K562 (cell line): ENCODE data around the gene CDT1.

Experiments used
- MAFF ChIP-seq: IDR thresholded peaks from 2 replicates; pipeline ENCODE4 v1.6.1; 2012; ENCODE audit warnings: low read length, improper control_type of control experiment
- SP1 ChIP-seq: sonication (generic); formaldehyde crosslinking; IDR thresholded peaks from 2 replicates; pipeline ENCODE4 v1.8.1; 2022; ENCODE audit warnings: mild to moderate bottlenecking, missing genetic modification reagents
- TBP ChIP-seq: optimal IDR thresholded peaks from 2 replicates; pipeline ENCODE3; 2011; ENCODE audit warnings: low read depth, low read length, improper control_type of control experiment
- TCF3 ChIP-seq: sonication (generic); formaldehyde crosslinking; IDR thresholded peaks from 2 replicates; pipeline ENCODE4 v1.4.0; 2020; ENCODE audit warnings: mild to moderate bottlenecking, missing genetic modification reagents
- TGIF2 ChIP-seq: sonication (generic); formaldehyde crosslinking; IDR thresholded peaks from 2 replicates; pipeline ENCODE4 v1.8.1; 2022; ENCODE audit warnings: mild to moderate bottlenecking, missing genetic modification reagents, moderate library complexity
- TRIM24 ChIP-seq, 2 experiments: fragments of 450-650 bp; IDR thresholded peaks; 2 replicates each; pipeline ENCODE4 v1.6.1; 2016
- TF ChIP-seq, protein P1 (sequence below), 2 experiments: IDR thresholded peaks in 1 of 2; conservative IDR thresholded peaks in 1 of 2; 2 replicates each; pipeline ENCODE4 v1.6.1; 2016; ENCODE audit warnings: low read depth in 2 of 2, mild to moderate bottlenecking in 1 of 2, missing compliant biosample characterization in 1 of 2, missing genetic modification characterization in 1 of 2, moderate library complexity in 1 of 2
- TF ChIP-seq, protein P2 (sequence below): sonication (generic); formaldehyde crosslinking; IDR thresholded peaks from 2 replicates; pipeline ENCODE4 v1.8.1; 2023; ENCODE audit warnings: mild to moderate bottlenecking, missing genetic modification reagents
- TF ChIP-seq, protein P3 (sequence below), 3 experiments: IDR thresholded peaks in 2 of 3; conservative IDR thresholded peaks in 1 of 3; 2 replicates each; pipeline ENCODE4 v1.5.1; 2011 to 2012; ENCODE audit warnings: low read length in 3 of 3, mild to moderate bottlenecking in 3 of 3, control low read depth in 2 of 3, improper control_type of control experiment in 1 of 3, inconsistent platforms in 1 of 3, low read depth in 1 of 3, mixed read lengths in 1 of 3, moderate library complexity in 1 of 3; ENCODE audit not compliant: insufficient read depth in 2 of 3

DNA sequence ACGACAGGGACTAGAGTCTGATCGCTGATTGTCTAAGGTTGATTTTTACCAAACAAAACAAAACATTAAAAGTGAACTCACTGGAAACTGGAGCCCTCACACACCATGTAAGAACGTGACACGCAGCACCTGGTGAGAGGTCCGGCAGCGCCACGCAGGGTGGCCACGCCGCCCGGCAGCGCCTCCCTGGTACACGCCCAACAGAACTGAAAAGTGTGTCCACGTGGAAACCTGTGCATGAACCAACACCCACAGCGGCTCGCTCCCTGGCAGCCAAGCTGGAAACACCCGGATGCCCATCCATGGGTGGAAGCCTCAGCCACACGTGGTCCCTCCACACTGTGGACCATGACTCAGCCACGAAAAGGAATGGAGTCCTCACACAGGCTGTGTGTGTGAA, 44.1 kb downstream of the CDT1 start:
- no peak for TF ChIP-seq MAFF
- TF ChIP-seq, protein P1, sequence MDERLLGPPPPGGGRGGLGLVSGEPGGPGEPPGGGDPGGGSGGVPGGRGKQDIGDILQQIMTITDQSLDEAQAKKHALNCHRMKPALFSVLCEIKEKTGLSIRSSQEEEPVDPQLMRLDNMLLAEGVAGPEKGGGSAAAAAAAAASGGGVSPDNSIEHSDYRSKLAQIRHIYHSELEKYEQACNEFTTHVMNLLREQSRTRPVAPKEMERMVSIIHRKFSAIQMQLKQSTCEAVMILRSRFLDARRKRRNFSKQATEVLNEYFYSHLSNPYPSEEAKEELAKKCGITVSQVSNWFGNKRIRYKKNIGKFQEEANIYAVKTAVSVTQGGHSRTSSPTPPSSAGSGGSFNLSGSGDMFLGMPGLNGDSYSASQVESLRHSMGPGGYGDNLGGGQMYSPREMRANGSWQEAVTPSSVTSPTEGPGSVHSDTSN (CRISPR knock-in tag; IDR thresholded peaks at IDR 0.05; ENCODE audit: low read depth), result no peak
- TF ChIP-seq, protein P1 (tag; conservative IDR thresholded peaks at IDR 0.05; ENCODE audit: low read depth), result no peak
- TF ChIP-seq, protein P2, sequence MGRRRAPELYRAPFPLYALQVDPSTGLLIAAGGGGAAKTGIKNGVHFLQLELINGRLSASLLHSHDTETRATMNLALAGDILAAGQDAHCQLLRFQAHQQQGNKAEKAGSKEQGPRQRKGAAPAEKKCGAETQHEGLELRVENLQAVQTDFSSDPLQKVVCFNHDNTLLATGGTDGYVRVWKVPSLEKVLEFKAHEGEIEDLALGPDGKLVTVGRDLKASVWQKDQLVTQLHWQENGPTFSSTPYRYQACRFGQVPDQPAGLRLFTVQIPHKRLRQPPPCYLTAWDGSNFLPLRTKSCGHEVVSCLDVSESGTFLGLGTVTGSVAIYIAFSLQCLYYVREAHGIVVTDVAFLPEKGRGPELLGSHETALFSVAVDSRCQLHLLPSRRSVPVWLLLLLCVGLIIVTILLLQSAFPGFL (CRISPR knock-in tag), result no peak
- no peak for TF ChIP-seq TBP
- TF ChIP-seq, protein P3, sequence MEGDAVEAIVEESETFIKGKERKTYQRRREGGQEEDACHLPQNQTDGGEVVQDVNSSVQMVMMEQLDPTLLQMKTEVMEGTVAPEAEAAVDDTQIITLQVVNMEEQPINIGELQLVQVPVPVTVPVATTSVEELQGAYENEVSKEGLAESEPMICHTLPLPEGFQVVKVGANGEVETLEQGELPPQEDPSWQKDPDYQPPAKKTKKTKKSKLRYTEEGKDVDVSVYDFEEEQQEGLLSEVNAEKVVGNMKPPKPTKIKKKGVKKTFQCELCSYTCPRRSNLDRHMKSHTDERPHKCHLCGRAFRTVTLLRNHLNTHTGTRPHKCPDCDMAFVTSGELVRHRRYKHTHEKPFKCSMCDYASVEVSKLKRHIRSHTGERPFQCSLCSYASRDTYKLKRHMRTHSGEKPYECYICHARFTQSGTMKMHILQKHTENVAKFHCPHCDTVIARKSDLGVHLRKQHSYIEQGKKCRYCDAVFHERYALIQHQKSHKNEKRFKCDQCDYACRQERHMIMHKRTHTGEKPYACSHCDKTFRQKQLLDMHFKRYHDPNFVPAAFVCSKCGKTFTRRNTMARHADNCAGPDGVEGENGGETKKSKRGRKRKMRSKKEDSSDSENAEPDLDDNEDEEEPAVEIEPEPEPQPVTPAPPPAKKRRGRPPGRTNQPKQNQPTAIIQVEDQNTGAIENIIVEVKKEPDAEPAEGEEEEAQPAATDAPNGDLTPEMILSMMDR (IDR thresholded peaks at IDR 0.05 in 2 of 3, conservative IDR thresholded peaks at IDR 0.05 in 1 of 3; ENCODE audit: insufficient read depth in 2 of 3, low read depth in 1 of 3, low read length in 3 of 3), result no peak
- no peak for TF ChIP-seq TGIF2
- TF ChIP-seq TRIM24 (IDR thresholded peaks at IDR 0.05), result no peak
- TF ChIP-seq TCF3 (CRISPR knock-in tag), result no peak
- TF ChIP-seq SP1 (CRISPR knock-in tag), result no peak
